GM21619 (cell line): ENCODE measurements around the gene OR5B21.

Experiments
- ATAC-seq: cut with Tn5 transposase; IDR thresholded peaks from one replicate; pipeline ENCODE4 v1.9.1; 2021; ENCODE audit not compliant: unreplicated experiment

The OR5B21 gene

DNA sequence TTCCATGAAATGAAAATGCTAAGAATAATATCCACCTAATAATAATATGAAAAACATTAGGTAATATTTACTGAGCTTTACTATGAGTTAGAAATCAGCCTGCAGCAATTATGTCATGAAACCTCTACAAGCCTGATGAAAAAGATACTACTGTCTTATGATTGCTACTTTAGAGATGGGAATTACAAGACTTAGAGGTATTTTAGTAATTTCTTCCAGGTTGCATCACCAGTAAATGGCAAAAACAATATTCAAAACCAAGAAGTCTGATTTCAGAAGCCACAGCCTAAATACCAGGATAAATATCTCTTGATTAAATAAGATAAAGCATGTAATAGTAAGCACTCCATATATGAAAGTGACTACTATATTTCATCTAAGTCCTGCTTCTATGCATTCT, 13.8 kb downstream of the OR5B21 start:
- ATAC-seq, result no peak

DNA sequence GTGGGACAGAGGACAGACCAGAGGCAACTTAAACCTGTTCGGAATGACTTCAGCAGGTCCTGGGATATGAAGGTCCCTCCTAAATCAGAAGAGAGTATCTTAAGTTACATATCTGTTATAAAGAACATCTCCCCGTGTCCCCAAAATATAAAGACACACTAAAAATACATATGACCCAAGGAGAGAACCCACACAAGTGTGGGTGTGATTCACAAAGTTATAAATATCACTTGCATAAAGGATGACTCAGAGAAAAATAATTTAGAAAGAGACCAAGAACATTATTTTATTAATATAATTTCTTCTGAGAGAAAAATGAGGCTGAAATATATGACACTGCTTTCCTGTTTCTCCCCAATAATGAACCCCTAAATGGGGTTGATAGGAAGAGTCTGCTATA, 14.2 kb downstream of the OR5B21 start:
- ATAC-seq, result no peak

GRCh38 chr11:58490827-58491226, 17.1 kb downstream of the OR5B21 start:
- ATAC-seq, result no peak

DNA sequence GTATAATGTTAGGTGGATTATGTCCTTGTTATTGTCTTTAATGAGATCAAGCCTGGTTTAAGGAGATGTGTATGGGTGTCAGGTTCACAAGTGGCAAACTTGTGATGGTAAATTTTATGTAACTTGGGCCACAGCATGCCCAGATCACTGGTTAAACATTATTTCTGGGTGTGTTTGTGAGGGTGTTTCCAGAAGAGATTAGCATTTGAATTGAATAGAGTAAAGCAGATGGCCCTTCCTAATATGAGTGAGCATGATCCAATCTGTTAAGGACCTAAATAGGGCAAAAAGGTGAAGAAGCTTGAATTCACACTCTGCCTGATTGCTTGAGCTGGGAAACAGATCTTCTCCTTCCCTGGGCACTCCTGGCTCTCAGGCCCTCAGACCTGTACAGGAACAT, 20.7 kb downstream of the OR5B21 start:
- ATAC-seq, result no peak

- ATAC-seq, result no peak
These were observed 21.9 kb downstream of the OR5B21 start for GRCh38 chr11:58485961-58486360.

DNA sequence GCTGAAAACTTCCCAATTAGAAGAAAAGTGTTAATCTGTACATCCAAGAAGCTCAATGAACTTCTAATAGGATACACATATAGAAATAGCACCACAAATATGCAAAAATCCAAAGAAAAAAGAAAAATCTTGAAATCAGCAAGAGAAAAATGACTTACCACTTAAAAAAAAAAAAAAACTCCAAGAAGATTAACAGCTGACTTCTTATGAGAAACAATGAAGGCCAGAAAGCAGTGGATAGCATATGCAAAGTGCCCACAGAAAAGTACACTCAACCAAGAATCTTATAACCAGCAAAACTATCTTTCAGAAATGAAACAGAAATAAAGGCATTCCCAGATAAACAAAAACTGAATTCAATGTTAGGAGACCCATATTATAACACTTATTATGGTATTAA, 36.0 kb downstream of the OR5B21 start:
- no peak for ATAC-seq

GRCh38 chr11:58466293-58466692, 41.6 kb downstream of the OR5B21 start:
- ATAC-seq, result no peak

- no peak for ATAC-seq
These were observed 42.2 kb downstream of the OR5B21 start for GRCh38 chr11:58465690-58466089.
